Neural progenitor cell (in vitro differentiated cells): Measurements from ENCODE around the gene SETD3. TPM values are rescaled to one million over a fixed set of nuclear protein-coding genes. Genes with fewer than 3 reads are reported as not detected.

Source experiments
- DNase-seq: peaks from one replicate; pipeline ENCODE4 v3.0.0-alpha.2; 2016; ENCODE audit warnings: low spot score
- H2AFZ ChIP-seq: fragments of 200-600 bp; sonication (generic); replicated peaks from 2 replicates; pipeline ENCODE4 v1.6.1; 2016; ENCODE audit warnings: antibody characterized with exemption
- H3F3A ChIP-seq: fragments of 200-600 bp; sonication (generic); 2 replicates; pipeline ENCODE4 v1.6.1; 2016; ENCODE audit warnings: antibody characterized with exemption, low read depth
- H3K27ac ChIP-seq: fragments of 200-600 bp; sonication (generic); 2 replicates; pipeline ENCODE4 v1.5.1; 2016; ENCODE audit warnings: mild to moderate bottlenecking
- H3K27me3 ChIP-seq: fragments of 200-600 bp; sonication (generic); 2 replicates; pipeline ENCODE4 v1.6.1; 2016; ENCODE audit warnings: mild to moderate bottlenecking, moderate library complexity
- H3K36me3 ChIP-seq: fragments of 200-600 bp; sonication (generic); 2 replicates; pipeline ENCODE4 v1.5.1; 2016
- H3K4me1 ChIP-seq: fragments of 200-600 bp; sonication (generic); 2 replicates; pipeline ENCODE4 v1.6.1; 2016; ENCODE audit warnings: mixed run types
- H3K4me2 ChIP-seq: fragments of 200-600 bp; sonication (generic); 2 replicates; pipeline ENCODE4 v1.6.1; 2016
- H3K4me3 ChIP-seq: fragments of 200-600 bp; sonication (generic); 2 replicates; pipeline ENCODE4 v1.5.1; 2016
- H3K79me2 ChIP-seq: fragments of 200-600 bp; sonication (generic); 2 replicates; pipeline ENCODE4 v1.6.1; 2016; ENCODE audit warnings: low read depth
- H3K9ac ChIP-seq: fragments of 200-600 bp; sonication (generic); 2 replicates; pipeline ENCODE4 v1.6.1; 2016
- H3K9me3 ChIP-seq: fragments of 200-600 bp; sonication (generic); 2 replicates; pipeline ENCODE4 v1.5.1; 2016; ENCODE audit warnings: low read depth
- H4K20me1 ChIP-seq: fragments of 200-600 bp; sonication (generic); 2 replicates; pipeline ENCODE4 v1.6.1; 2016; ENCODE audit warnings: low read depth
- H3K27ac Mint-ChIP-seq: 3 replicates; pipeline ENCODE4 v1.8.0; 2021; ENCODE audit warnings: mixed read lengths
- H3K27me3 Mint-ChIP-seq: 2 replicates; pipeline ENCODE4 v1.8.0; 2022; ENCODE audit warnings: low read depth, mild to moderate bottlenecking, inconsistent platforms, moderate library complexity, mixed read lengths; ENCODE audit not compliant: insufficient read depth
- H3K36me3 Mint-ChIP-seq: 3 replicates; pipeline ENCODE4 v1.8.0; 2021; ENCODE audit warnings: mixed read lengths
- H3K4me1 Mint-ChIP-seq: 3 replicates; pipeline ENCODE4 v1.8.0; 2021; ENCODE audit warnings: mixed read lengths
- H3K4me3 Mint-ChIP-seq: 3 replicates; pipeline ENCODE4 v1.8.0; 2021; ENCODE audit warnings: mild to moderate bottlenecking, moderate library complexity, mixed read lengths
- H3K9me3 Mint-ChIP-seq: 3 replicates; pipeline ENCODE4 v1.8.0; 2020; ENCODE audit warnings: mixed read lengths
- CTCF ChIP-seq: fragments of 200-600 bp; sonication (generic); IDR thresholded peaks from 2 replicates; pipeline ENCODE4 v1.5.1; 2017; ENCODE audit warnings: antibody characterized with exemption, mild to moderate bottlenecking
- EZH2 ChIP-seq: fragments of 200-600 bp; sonication (generic); IDR thresholded peaks from 2 replicates; pipeline ENCODE4 v1.6.1; 2017; ENCODE audit warnings: antibody characterized with exemption, mild to moderate bottlenecking, moderate library complexity
- EZH2phosphoT487 ChIP-seq: fragments of 200-600 bp; sonication (generic); IDR thresholded peaks from 2 replicates; pipeline ENCODE4 v1.6.1; 2017; ENCODE audit warnings: antibody characterized with exemption
- total RNA-seq: library from RNA; depleted of rRNA; stranded (reverse); fragments of >200 nt; gene quantifications from 2 replicates; pipeline ENCODE4 v1.2.3, GENCODE V29; 2015; ENCODE audit warnings: low replicate concordance

Gene SETD3
- total RNA-seq, 1 donor from 2014 or later, result 68.0 TPM

GRCh38 chr14:99351166-99352007 is 129.3 kb downstream of the SETD3 start:
- Histone ChIP-seq H4K20me1 (no peaks in the 10 kb centered on the region), H3K79me2 (no peaks in the 10 kb centered on the region), H3F3A (no peaks in the 10 kb centered on the region), H3K36me3 (no peaks in the 10 kb centered on the region), H3K4me1 (no peaks in the 10 kb centered on the region), H3K4me3 (no peak overlapping the region), H3K27me3 (no peaks in the 10 kb centered on the region), H3K4me2 (no peak overlapping the region), H3K9ac (no peak overlapping the region), H2AFZ (no peak overlapping the region), H3K9me3 (no peaks in the 10 kb centered on the region), H3K27ac (no peak overlapping the region)
- H3K4me1 Mint-ChIP-seq, result peaks cover 2% of the 10 kb centered on the region
- no peak for TF ChIP-seq EZH2phosphoT487
- TF ChIP-seq EZH2, result no peak
- TF ChIP-seq CTCF, result no peak
- peaks cover 7% of the 10 kb centered on the region for H3K9me3 Mint-ChIP-seq
- no peaks in the 10 kb centered on the region for H3K36me3 Mint-ChIP-seq
- no peak for DNase-seq
- H3K4me3 Mint-ChIP-seq, result no peak overlapping the region
- peaks cover 6% of the 10 kb centered on the region for H3K27me3 Mint-ChIP-seq
- no peak overlapping the region for H3K27ac Mint-ChIP-seq

- peaks cover 6% of the 10 kb centered on the region for H3K4me1 Mint-ChIP-seq
- H3K36me3 Mint-ChIP-seq, result no peaks in the 10 kb centered on the region
Measured at GRCh38 chr14:99350751-99351150, 129.9 kb downstream of the SETD3 start.

GRCh38 chr14:99349721-99350495 is 130.8 kb downstream of the SETD3 start:
- Histone ChIP-seq H2AFZ (no peak overlapping the region), H3K9ac (no peak overlapping the region), H3K9me3 (no peaks in the 10 kb centered on the region), H3F3A (no peaks in the 10 kb centered on the region), H3K27ac (no peak overlapping the region), H3K79me2 (no peaks in the 10 kb centered on the region), H3K4me3 (no peak overlapping the region), H3K27me3 (no peaks in the 10 kb centered on the region), H3K36me3 (no peaks in the 10 kb centered on the region), H3K4me2 (no peak overlapping the region), H4K20me1 (no peaks in the 10 kb centered on the region), H3K4me1 (no peaks in the 10 kb centered on the region)
- DNase-seq, result no peak
- Mint-ChIP-seq H3K9me3 (peaks cover 7% of the 10 kb centered on the region), H3K4me3 (no peak overlapping the region), H3K27me3 (peaks cover 6% of the 10 kb centered on the region), H3K27ac (no peak overlapping the region), H3K36me3 (no peaks in the 10 kb centered on the region), H3K4me1 (peaks cover 6% of the 10 kb centered on the region)
- TF ChIP-seq CTCF (no peak), EZH2 (no peak), EZH2phosphoT487 (no peak)

More at GRCh38 chr14:99350751-99351150, 129.9 kb downstream of the SETD3 start:
- no peak overlapping the region for H3K9ac ChIP-seq
- no peak overlapping the region for H3K4me2 ChIP-seq
- H3K9me3 ChIP-seq, result no peaks in the 10 kb centered on the region
- no peak overlapping the region for H2AFZ ChIP-seq
- H3K4me3 Mint-ChIP-seq, result no peak overlapping the region
- no peaks in the 10 kb centered on the region for H3F3A ChIP-seq
- no peak for TF ChIP-seq EZH2phosphoT487
- no peak for TF ChIP-seq CTCF
- TF ChIP-seq EZH2, result no peak
- no peak for DNase-seq
- no peaks in the 10 kb centered on the region for H3K27me3 ChIP-seq
- no peak overlapping the region for H3K27ac Mint-ChIP-seq
- no peaks in the 10 kb centered on the region for H3K36me3 ChIP-seq
- peaks cover 7% of the 10 kb centered on the region for H3K9me3 Mint-ChIP-seq
- no peaks in the 10 kb centered on the region for H3K4me1 ChIP-seq
- no peaks in the 10 kb centered on the region for H4K20me1 ChIP-seq
- H3K27me3 Mint-ChIP-seq, result peaks cover 6% of the 10 kb centered on the region
- H3K79me2 ChIP-seq, result no peaks in the 10 kb centered on the region
- no peak overlapping the region for H3K4me3 ChIP-seq
- no peak overlapping the region for H3K27ac ChIP-seq
